Psoas muscle (tissue), 8 donors: Measurements from ENCODE around the gene NLGN1. TPM values are rescaled to one million over a fixed set of nuclear protein-coding genes. Genes with fewer than 3 reads are reported as not detected.

Source experiments
- ATAC-seq, 4 donors: fragments of 200-7000 bp; cut with Tn5 transposase; one replicate each; pipeline ENCODE4 v1.9.1; 2020; ENCODE audit warnings: moderate library complexity in 3 of 4, mild to moderate bottlenecking in 2 of 4
- DNase-seq, 2 donors: peaks; one replicate each; pipeline ENCODE4 v3.0.0-alpha.2; 2020
- H3K27ac ChIP-seq: fragments of 200-600 bp; one replicate; pipeline ENCODE4 v1.8.0; 2022
- H3K27me3 ChIP-seq, 3 donors: fragments of 200-600 bp in 1 of 3; one replicate each; pipeline versions ENCODE4 v1.6.1 to v1.8.0; 2013 to 2022; ENCODE audit warnings: low read length in 2 of 3, mild to moderate bottlenecking in 2 of 3, moderate library complexity in 1 of 3; ENCODE audit not compliant: insufficient read depth in 3 of 3
- H3K36me3 ChIP-seq, 2 donors: fragments of 200-600 bp in 1 of 2; one replicate each; pipeline versions ENCODE4 v1.6.1 to v1.8.0; 2013 to 2022; ENCODE audit warnings: low read depth in 1 of 2, mild to moderate bottlenecking in 1 of 2, moderate library complexity in 1 of 2; ENCODE audit not compliant: insufficient read depth in 1 of 2
- H3K4me1 ChIP-seq: fragments of 200-600 bp; one replicate; pipeline ENCODE4 v1.8.0; 2022
- H3K4me3 ChIP-seq: fragments of 200-600 bp; one replicate; pipeline ENCODE4 v1.8.0; 2022; ENCODE audit warnings: mild to moderate bottlenecking
- H3K9me3 ChIP-seq: fragments of 200-600 bp; one replicate; pipeline ENCODE4 v1.8.0; 2022
- CTCF ChIP-seq: fragments of 200-600 bp; IDR thresholded peaks from one replicate; pipeline ENCODE4 v1.8.0; 2022; ENCODE audit warnings: antibody characterized with exemption
- WGBS, 3 donors: extraction: QIAGEN DNeasy Blood & Tissue Kit; methylation state at CpG; one replicate each; pipeline versions ENCODE4 v1.1.6 to v1.1.7; 2013; 5-methylcytosine and 5-hydroxymethylcytosine counted together
- intact Hi-C, 2 donors: fragments of 100-400 bp; cut with DNase I; formaldehyde crosslinking; loops; one replicate each; pipeline versions ENCODE4 v1.11.0 to v1.14.2; 2022
- polyA plus RNA-seq, 3 donors: library from polyadenylated mRNA; stranded (reverse); fragments of 200-250 nt; gene quantifications; one replicate each; pipeline ENCODE4 v1.2.3, GENCODE V29; 2013
- total RNA-seq, 4 donors: library from RNA; stranded (reverse); fragmentation: NEBNext Ultra II Directional in 2 of 4; extraction: Animal tissue kit (Norgen Biotek cat#: 25700) in 2 of 4; gene quantifications; one replicate each; pipeline versions ENCODE4 v1.2.1 to v1.2.4, GENCODE V29; 2021 to 2023
- donor health status: healthy with polysubstance abuse.
- donor health status: DM: no; HTN: no; CAD: no; lungs with moderate emphysema.
- donor health status: Bipolar disorder and iron deficiency.
- donor health status: healthy.
- donor health status: DM: yes; HTN: yes; CAD: no.
- donor health status: DM: no; HTN: no; CAD: no.
- donor health status: DM: no; HTN: no; CAD: no.
- donor health status: DM: yes; HTN: yes; CAD: no.

The NLGN1 gene
- total and polyA plus RNA-seq, 7 donors, result 0.04 to 1.0 (median 0.54) TPM

GRCh38 chr3:174147798-174148197 lies 750.3 kb downstream of the NLGN1 start:
- DNase-seq (no peak), ATAC-seq (no peak)
- Histone ChIP-seq H3K27me3 (no peaks in the 10 kb centered on the region), H3K27ac (no peak overlapping the region), H3K4me1 (no peaks in the 10 kb centered on the region), H3K4me3 (no peak overlapping the region), H3K9me3 (no peaks in the 10 kb centered on the region), H3K36me3 (no peaks in the 10 kb centered on the region)
- TF ChIP-seq CTCF, result no peak
- intact Hi-C loops, result no loop called here

DNA sequence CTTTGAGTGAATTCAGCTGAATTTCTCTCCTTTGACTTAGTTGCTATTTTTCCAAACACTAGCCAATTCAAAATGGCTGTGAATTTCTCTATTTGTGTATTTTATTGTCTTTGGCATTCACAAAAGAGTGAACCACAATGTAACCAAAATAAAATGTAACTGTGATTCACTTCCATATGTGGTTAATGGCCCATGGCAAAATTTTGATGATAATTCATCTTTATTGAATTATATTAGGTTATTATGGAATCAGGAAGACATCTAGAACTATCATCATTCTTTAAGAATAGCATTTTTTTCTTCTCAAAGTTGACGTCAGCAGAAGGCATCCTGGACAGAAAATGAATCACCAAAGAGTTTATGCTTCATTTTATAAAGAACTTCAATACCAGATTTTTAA lies 756.3 kb downstream of the NLGN1 start:
- ATAC-seq (no peak), DNase-seq (no peak)
- Histone ChIP-seq H3K27ac (no peak overlapping the region), H3K4me1 (no peaks in the 10 kb centered on the region), H3K36me3 (no peaks in the 10 kb centered on the region), H3K9me3 (no peaks in the 10 kb centered on the region), H3K27me3 (no peaks in the 10 kb centered on the region), H3K4me3 (no peak overlapping the region)
- TF ChIP-seq CTCF, result no peak
- intact Hi-C loops, result no loop called here
- 76 to 81% (median 80%) methylated on average over 1 of the region's 1 CpG for WGBS, 3 donors

- WGBS, 3 donors, result 74 to 83% (median 80%) methylated on average over 7 of the region's 7 CpGs
- H3K27ac ChIP-seq, result no peak overlapping the region
- TF ChIP-seq CTCF, result no peak
- ATAC-seq (no peak), DNase-seq (no peak)
- intact Hi-C loops, result no loop called here
- H3K9me3 ChIP-seq, result no peaks in the 10 kb centered on the region
- H3K27me3 ChIP-seq, result no peaks in the 10 kb centered on the region
- H3K36me3 ChIP-seq, result no peaks in the 10 kb centered on the region
- H3K4me3 ChIP-seq, result peak overlapping the region; percentile 21
- no peaks in the 10 kb centered on the region for H3K4me1 ChIP-seq
Measured at GRCh38 chr3:174156200-174156599, 758.7 kb downstream of the NLGN1 start.

DNA sequence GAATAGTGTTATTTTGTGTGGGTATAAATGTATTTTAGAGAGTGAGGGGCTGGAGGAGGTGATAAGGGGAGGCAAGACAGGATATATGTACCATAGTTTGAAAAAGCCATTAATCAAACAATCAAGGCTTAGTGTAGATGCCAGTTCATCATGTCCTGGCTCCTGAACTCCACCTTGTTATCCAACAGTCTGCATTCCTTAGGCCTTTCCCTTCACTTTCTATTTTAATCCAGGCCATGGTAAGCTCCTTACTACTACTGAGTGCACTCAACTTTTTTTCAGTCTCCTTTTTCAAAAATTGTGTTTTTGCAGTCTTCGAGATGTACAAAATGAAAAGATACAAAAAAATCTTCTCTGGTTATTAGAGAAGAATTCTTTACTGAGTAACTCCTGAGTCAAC lies 761.1 kb downstream of the NLGN1 start:
- no peak for TF ChIP-seq CTCF
- H3K4me3 ChIP-seq, result no peak overlapping the region
- peaks cover 4% of the 10 kb centered on the region for H3K9me3 ChIP-seq
- H3K4me1 ChIP-seq, result no peaks in the 10 kb centered on the region
- no peaks in the 10 kb centered on the region for H3K27me3 ChIP-seq
- 76 to 84% (median 79%) methylated on average over 1 of the region's 1 CpG for WGBS, 3 donors
- H3K36me3 ChIP-seq, result no peaks in the 10 kb centered on the region
- ATAC-seq (no peak), DNase-seq (no peak)
- no peak overlapping the region for H3K27ac ChIP-seq
- intact Hi-C loops, result no loop called here

GRCh38 chr3:174159604-174160003 lies 762.1 kb downstream of the NLGN1 start:
- H3K27ac ChIP-seq, result no peak overlapping the region
- no peak for TF ChIP-seq CTCF
- ATAC-seq (no peak), DNase-seq (no peak)
- H3K9me3 ChIP-seq, result peaks cover 10% of the 10 kb centered on the region
- no peaks in the 10 kb centered on the region for H3K4me1 ChIP-seq
- intact Hi-C loops, result no loop called here
- WGBS, 3 donors, result 44 to 47% (median 46%) methylated on average over 3 of the region's 3 CpGs
- H3K36me3 ChIP-seq, result no peaks in the 10 kb centered on the region
- H3K4me3 ChIP-seq, result no peak overlapping the region
- no peaks in the 10 kb centered on the region for H3K27me3 ChIP-seq
